Raji (cell line): ENCODE results near the gene TNRC6C.

Experiments
- POLR2A ChIP-seq: IDR thresholded peaks from 2 replicates; pipeline ENCODE4 v1.6.1; 2011; ENCODE audit warnings: low read depth, low read length, control low read depth; ENCODE audit not compliant: insufficient read depth

The TNRC6C gene

GRCh38 chr17:78016852-78017251, 58.3 kb downstream of the TNRC6C start:
- no peak for TF ChIP-seq POLR2A

GRCh38 chr17:78019367-78019975, 61.0 kb downstream of the TNRC6C start:
- TF ChIP-seq POLR2A: no peak

- no peak for TF ChIP-seq POLR2A
Observed at GRCh38 chr17:78019976-78020716, 61.6 kb downstream of the TNRC6C start.

- TF ChIP-seq POLR2A: no peak
Observed at GRCh38 chr17:78020717-78021108, 62.2 kb downstream of the TNRC6C start.

GRCh38 chr17:78022425-78022824, 63.9 kb downstream of the TNRC6C start:
- TF ChIP-seq POLR2A: no peak

- TF ChIP-seq POLR2A: no peak
Observed at GRCh38 chr17:78023042-78023441, 64.5 kb downstream of the TNRC6C start.

GRCh38 chr17:78026381-78026780, 67.9 kb downstream of the TNRC6C start:
- TF ChIP-seq POLR2A: no peak

GRCh38 chr17:78027121-78027520, 68.6 kb downstream of the TNRC6C start:
- TF ChIP-seq POLR2A: no peak

- TF ChIP-seq POLR2A: no peak
Observed at GRCh38 chr17:78029697-78030096, 71.2 kb downstream of the TNRC6C start.

GRCh38 chr17:78031435-78031834, 72.9 kb downstream of the TNRC6C start:
- TF ChIP-seq POLR2A: no peak

GRCh38 chr17:78032166-78032565, 73.7 kb downstream of the TNRC6C start:
- TF ChIP-seq POLR2A: no peak

- TF ChIP-seq POLR2A: no peak
Observed at GRCh38 chr17:78034429-78035091, 76.1 kb downstream of the TNRC6C start.

GRCh38 chr17:78037280-78037679, 78.8 kb downstream of the TNRC6C start:
- no peak for TF ChIP-seq POLR2A

GRCh38 chr17:78038748-78039288, 80.3 kb downstream of the TNRC6C start:
- no peak for TF ChIP-seq POLR2A

GRCh38 chr17:78039581-78039980, 81.1 kb downstream of the TNRC6C start:
- TF ChIP-seq POLR2A: no peak

GRCh38 chr17:78040440-78041385, 82.2 kb downstream of the TNRC6C start:
- TF ChIP-seq POLR2A: 0 out of 2 replicates have a peak, but pooled peaks have one; percentile 10
